Ishikawa (cell line): ENCODE data around the gene AFG1L.

Experiments used
- CEBPB ChIP-seq: IDR thresholded peaks from 2 replicates; pipeline ENCODE4 v1.6.1; 2012
- CREB1 ChIP-seq: IDR thresholded peaks from 2 replicates; pipeline ENCODE4 v1.6.1; 2012; ENCODE audit warnings: low read depth
- RAD21 ChIP-seq: IDR thresholded peaks from 2 replicates; pipeline ENCODE4 v1.6.1; 2012; ENCODE audit warnings: low read depth
- REST ChIP-seq: IDR thresholded peaks from 2 replicates; pipeline ENCODE4 v1.6.1; 2012; ENCODE audit warnings: low read depth, mild to moderate bottlenecking
- TAF1 ChIP-seq: IDR thresholded peaks from 2 replicates; pipeline ENCODE4 v1.6.1; 2012; ENCODE audit warnings: low read depth, mild to moderate bottlenecking
- TEAD4 ChIP-seq: IDR thresholded peaks from 2 replicates; pipeline ENCODE4 v1.6.1; 2012
- YY1 ChIP-seq: IDR thresholded peaks from 2 replicates; pipeline ENCODE4 v1.6.1; 2012; ENCODE audit warnings: low read depth
- TF ChIP-seq, protein P1 (sequence below): IDR thresholded peaks from 2 replicates; pipeline ENCODE4 v1.6.1; 2012

DNA sequence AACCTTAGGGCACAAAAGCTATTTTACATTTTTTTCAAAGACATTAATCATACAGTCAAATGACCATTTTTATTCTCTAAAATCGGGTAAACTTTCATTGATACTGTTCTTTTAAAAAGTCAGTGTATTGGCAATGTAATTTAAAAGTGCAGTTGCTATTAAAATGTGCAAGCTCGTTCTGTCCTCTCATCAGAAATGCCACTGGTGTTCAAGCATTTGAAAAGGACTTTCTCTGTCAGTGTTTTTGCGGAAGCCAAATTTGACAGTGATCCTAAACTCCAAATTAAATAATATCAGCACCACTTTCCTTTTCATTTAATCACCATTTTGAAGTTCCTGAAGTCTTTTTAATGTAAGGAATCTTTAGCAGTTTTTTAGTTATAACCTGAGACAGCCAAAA lies 69.6 kb downstream of the AFG1L start:
- TF ChIP-seq TEAD4 (no peak), TAF1 (no peak), REST (no peak), RAD21 (no peak), CREB1 (no peak), YY1 (no peak), CEBPB (no peak)
- TF ChIP-seq, protein P1, sequence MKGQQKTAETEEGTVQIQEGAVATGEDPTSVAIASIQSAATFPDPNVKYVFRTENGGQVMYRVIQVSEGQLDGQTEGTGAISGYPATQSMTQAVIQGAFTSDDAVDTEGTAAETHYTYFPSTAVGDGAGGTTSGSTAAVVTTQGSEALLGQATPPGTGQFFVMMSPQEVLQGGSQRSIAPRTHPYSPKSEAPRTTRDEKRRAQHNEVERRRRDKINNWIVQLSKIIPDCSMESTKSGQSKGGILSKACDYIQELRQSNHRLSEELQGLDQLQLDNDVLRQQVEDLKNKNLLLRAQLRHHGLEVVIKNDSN = no peak
